Gastrocnemius medialis (tissue), 4 donors: ENCODE data around the gene CYS1. TPM values are rescaled to one million over a fixed set of nuclear protein-coding genes. Genes with fewer than 3 reads are reported as not detected.

Source experiments
- ATAC-seq, 2 donors: fragments of 150-250 bp; one replicate each; pipeline ENCODE4 v1.9.1; 2016
- DNase-seq, 2 donors: peaks; one replicate each; pipeline ENCODE4 v3.0.0-alpha.2; 2019
- H3K27ac ChIP-seq, 4 donors: fragments of 200-600 bp; sonication (generic); 1 replicate in 1 of 4; 2 replicates in 3 of 4; pipeline ENCODE4 v1.5.1; 2016 to 2018; ENCODE audit warnings: mild to moderate bottlenecking in 2 of 4, moderate library complexity in 1 of 4
- H3K27me3 ChIP-seq, 3 donors: fragments of 200-600 bp; sonication (generic) in 2 of 3; 1 replicate in 1 of 3; 2 replicates in 2 of 3; pipeline versions ENCODE4 v1.5.1 to v1.6.0; 2016 to 2019; ENCODE audit warnings: mild to moderate bottlenecking in 1 of 3, moderate library complexity in 1 of 3
- H3K36me3 ChIP-seq, 2 donors: fragments of 200-600 bp; sonication (generic) in 1 of 2; one replicate each; pipeline ENCODE4 v1.5.1; 2017 to 2018
- H3K4me1 ChIP-seq, 2 donors: fragments of 200-600 bp; sonication (generic) in 1 of 2; one replicate each; pipeline ENCODE4 v1.5.1; 2016 to 2017; ENCODE audit warnings: mild to moderate bottlenecking in 2 of 2
- H3K4me3 ChIP-seq, 4 donors: fragments of 200-600 bp; sonication (generic) in 3 of 4; 1 replicate in 1 of 4; 2 replicates in 3 of 4; pipeline ENCODE4 v1.5.1; 2016 to 2019; ENCODE audit warnings: mild to moderate bottlenecking in 2 of 4
- H3K9me3 ChIP-seq, 3 donors: fragments of 200-600 bp; sonication (generic) in 2 of 3; 1 replicate in 1 of 3; 2 replicates in 2 of 3; pipeline ENCODE4 v1.5.1; 2016 to 2019
- POLR2A ChIP-seq, 2 donors: fragments of 450-650 bp; IDR thresholded peaks; one replicate each; pipeline ENCODE4 v1.6.1; 2017; ENCODE audit warnings: antibody characterized with exemption in 2 of 2, mild to moderate bottlenecking in 2 of 2, moderate library complexity in 2 of 2
- in situ Hi-C, 4 donors: fragments of 200-750 bp; cut with MboI; loops; one replicate each; pipeline versions ENCODE4 v1.15.0 to v1.8.0; 2017; ENCODE audit warnings: low sequenced_read_pairs in 4 of 4
- intact Hi-C: fragments of 100-400 bp; cut with DNase I; formaldehyde crosslinking; loops from one replicate; pipeline ENCODE4 v1.15.1; 2023; ENCODE audit warnings: low total_unique reads
- total RNA-seq, 4 donors: library from RNA; depleted of rRNA; stranded (reverse); fragments of >200 nt; gene quantifications; one replicate each; pipeline versions ENCODE4 v1.1.0 to v1.2.3, GENCODE V29; 2016
- TF ChIP-seq, protein P1 (sequence below), 5 experiments: fragments of 450-650 bp in 3 of 5; fragments of 200-600 bp in 2 of 5; sonication (generic) in 2 of 5; IDR thresholded peaks in 4 of 5; conservative IDR thresholded peaks in 1 of 5; 1 replicate in 4 of 5; 2 replicates in 1 of 5; pipeline ENCODE4 v1.5.1; 2016 to 2019; ENCODE audit warnings: antibody characterized with exemption in 5 of 5, mild to moderate bottlenecking in 3 of 5, moderate library complexity in 3 of 5

Gene CYS1
- total RNA-seq, 4 donors from 2014 or later: 0.10 to 0.42 (median 0.18) TPM; not detected in 1

DNA sequence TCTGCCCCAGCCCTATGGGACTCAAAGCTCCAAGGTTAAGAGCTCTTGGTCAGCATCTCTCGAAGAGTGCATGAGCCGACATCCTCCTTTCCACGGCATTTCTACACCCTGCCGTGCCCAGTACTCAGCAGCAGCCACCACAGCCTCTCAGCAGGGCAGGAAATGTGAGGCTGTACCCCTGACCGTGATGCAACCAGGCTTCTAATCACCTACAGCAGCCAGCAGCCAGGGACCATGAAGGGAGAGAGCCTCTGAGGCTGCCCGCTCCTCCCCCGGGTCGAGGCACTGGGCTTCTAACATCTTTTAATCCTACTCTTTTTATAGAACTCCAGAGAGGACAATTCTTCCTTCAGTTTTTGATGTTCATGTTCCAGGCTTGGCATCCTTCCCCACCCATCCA is 6.5 kb downstream of the CYS1 start:
- DNase-seq: no peak

DNA sequence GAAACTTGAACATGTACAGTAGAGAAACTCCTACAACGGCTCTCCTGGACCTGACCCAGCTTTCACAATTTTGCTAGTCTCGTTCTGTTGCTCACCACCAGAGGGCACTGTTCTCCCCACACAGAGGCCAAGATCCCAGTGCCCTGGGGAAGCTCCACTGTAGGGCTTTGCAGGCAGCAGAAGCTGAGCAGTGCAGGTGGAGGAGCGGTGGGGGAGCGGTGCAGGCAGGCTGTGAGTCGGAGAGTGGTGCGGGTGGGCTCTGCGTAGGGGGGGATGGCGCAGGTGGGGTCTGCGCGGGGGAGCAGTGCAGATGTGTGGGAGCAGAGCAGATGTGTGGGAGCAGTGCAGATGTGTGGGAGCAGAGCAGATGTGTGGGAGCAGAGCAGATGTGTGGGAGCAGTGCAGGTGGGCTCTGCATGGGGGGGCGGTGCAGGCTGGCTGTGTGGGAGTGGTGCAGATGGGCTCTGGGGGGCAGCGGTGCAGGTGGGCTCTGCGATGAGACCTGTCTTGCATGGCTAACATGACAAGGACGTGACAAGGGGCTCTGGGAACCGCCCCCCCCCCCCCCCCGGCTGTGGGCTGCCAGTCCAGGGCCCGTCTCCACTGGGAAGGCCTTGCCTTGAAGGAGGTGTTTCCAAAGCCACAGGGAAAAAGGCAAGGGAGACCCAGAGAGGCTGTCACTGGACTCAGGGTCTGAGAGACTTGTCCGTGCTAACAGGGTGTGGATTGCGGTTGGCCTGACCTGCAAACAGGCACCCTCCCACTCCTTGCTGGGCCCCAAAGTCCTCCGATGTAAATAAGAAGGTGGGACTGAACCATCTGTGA is 7.3 kb downstream of the CYS1 start:
- peak; percentile 63 to 74 for DNase-seq
- in situ Hi-C loops: loop anchor here in 2 of 4 donors (5.0 to 25.0 kb wide), 2 partner anchors 236 to 359 kb away; partner anchors contain the start of gene TAF1B (in 1 of the 2)

More for the DNA sequence above, 6.5 kb downstream of the CYS1 start:
- Histone ChIP-seq H3K36me3 (no peaks in the 10 kb centered on the region), H3K27ac (no peak overlapping the region), H3K27me3 (peaks cover 23 to 26% (median 25%) of the 10 kb centered on the region in 3 donors), H3K4me1 (peaks cover 3 to 5% of the 10 kb centered on the region in 2 donors), H3K4me3 (no peak overlapping the region), H3K9me3 (no peaks in the 10 kb centered on the region)
- no peak for ATAC-seq
- TF ChIP-seq, protein P1, sequence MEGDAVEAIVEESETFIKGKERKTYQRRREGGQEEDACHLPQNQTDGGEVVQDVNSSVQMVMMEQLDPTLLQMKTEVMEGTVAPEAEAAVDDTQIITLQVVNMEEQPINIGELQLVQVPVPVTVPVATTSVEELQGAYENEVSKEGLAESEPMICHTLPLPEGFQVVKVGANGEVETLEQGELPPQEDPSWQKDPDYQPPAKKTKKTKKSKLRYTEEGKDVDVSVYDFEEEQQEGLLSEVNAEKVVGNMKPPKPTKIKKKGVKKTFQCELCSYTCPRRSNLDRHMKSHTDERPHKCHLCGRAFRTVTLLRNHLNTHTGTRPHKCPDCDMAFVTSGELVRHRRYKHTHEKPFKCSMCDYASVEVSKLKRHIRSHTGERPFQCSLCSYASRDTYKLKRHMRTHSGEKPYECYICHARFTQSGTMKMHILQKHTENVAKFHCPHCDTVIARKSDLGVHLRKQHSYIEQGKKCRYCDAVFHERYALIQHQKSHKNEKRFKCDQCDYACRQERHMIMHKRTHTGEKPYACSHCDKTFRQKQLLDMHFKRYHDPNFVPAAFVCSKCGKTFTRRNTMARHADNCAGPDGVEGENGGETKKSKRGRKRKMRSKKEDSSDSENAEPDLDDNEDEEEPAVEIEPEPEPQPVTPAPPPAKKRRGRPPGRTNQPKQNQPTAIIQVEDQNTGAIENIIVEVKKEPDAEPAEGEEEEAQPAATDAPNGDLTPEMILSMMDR (IDR thresholded peaks at IDR 0.05 in 4 of 5, conservative IDR thresholded peaks at IDR 0.05 in 1 of 5): no peak
- no peak for TF ChIP-seq POLR2A (IDR thresholded peaks at IDR 0.05)
- in situ Hi-C loops (loop anchor here in 2 of 4 donors (5.0 to 25.0 kb wide), 2 partner anchors 236 to 359 kb away; partner anchors contain the start of gene TAF1B (in 1 of the 2)), intact Hi-C loops (loop anchor here (2.0 kb wide), 3 partner anchors 47 to 361 kb away; no protein-coding TSS in a partner anchor)

GRCh38 chr2:10071595-10071994 is 8.6 kb downstream of the CYS1 start:
- H3K9me3 ChIP-seq: no peaks in the 10 kb centered on the region
- in situ Hi-C loops: loop anchor here in 2 of 4 donors (5.0 to 25.0 kb wide), 2 partner anchors 234 to 361 kb away; partner anchors contain the start of gene TAF1B (in 1 of the 2)
- no peak for TF ChIP-seq POLR2A (IDR thresholded peaks at IDR 0.05)
- TF ChIP-seq, protein P1 (IDR thresholded peaks at IDR 0.05 in 4 of 5, conservative IDR thresholded peaks at IDR 0.05 in 1 of 5): no peak
- H3K27ac ChIP-seq: no peak overlapping the region
- ATAC-seq (no peak), DNase-seq (no peak)
- no peak overlapping the region for H3K4me3 ChIP-seq
- H3K27me3 ChIP-seq: peaks cover 3 to 5% (median 4%) of the 10 kb centered on the region in 3 donors
- intact Hi-C loops: no loop called here
- H3K36me3 ChIP-seq: no peaks in the 10 kb centered on the region
- H3K4me1 ChIP-seq: peaks cover 0 to 5% of the 10 kb centered on the region in 2 donors

More for the DNA sequence above, 7.3 kb downstream of the CYS1 start:
- peak; percentile 93 to 98 for ATAC-seq
- Histone ChIP-seq H3K4me1 (peaks cover 0 to 5% of the 10 kb centered on the region in 2 donors), H3K4me3 (no peak overlapping the region), H3K27ac (no peak overlapping the region), H3K9me3 (no peaks in the 10 kb centered on the region), H3K27me3 (peaks cover 15 to 17% (median 16%) of the 10 kb centered on the region in 3 donors), H3K36me3 (no peaks in the 10 kb centered on the region)
- intact Hi-C loops: loop anchor here (1.0 to 2.0 kb wide), 4 partner anchors 24 to 362 kb away; no protein-coding TSS in a partner anchor
- TF ChIP-seq, protein P1 (IDR thresholded peaks at IDR 0.05 in 4 of 5, conservative IDR thresholded peaks at IDR 0.05 in 1 of 5): peak; percentile 67 to 91 (median 82)
- TF ChIP-seq POLR2A (IDR thresholded peaks at IDR 0.05): no peak

DNA sequence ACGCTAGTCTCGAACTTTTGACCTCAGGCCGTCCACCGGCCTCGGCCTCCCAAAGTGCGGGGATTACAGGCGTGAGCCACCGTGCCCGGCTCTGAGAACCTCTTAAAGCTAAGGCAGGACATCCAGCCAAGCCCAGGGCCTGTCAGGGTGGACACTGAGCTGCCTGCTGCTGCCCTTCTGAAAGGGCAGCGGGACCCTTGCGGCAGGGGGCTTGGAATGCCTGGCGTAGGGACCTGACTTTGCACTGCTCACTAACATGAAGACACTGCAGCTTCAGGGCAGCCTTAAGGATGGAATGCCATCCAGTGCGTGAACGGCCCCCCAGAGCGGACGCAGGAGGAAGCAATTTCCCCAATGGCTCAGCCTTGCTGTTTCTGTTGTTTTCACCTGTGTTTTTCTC is 9.0 kb downstream of the CYS1 start:
- no peaks in the 10 kb centered on the region for H3K36me3 ChIP-seq
- no peak for ATAC-seq
- H3K9me3 ChIP-seq: no peaks in the 10 kb centered on the region
- H3K4me1 ChIP-seq: peaks cover 0 to 5% of the 10 kb centered on the region in 2 donors
- no peak overlapping the region for H3K4me3 ChIP-seq
- H3K27me3 ChIP-seq: peaks cover 0 to under 1% (median under 1%) of the 10 kb centered on the region in 3 donors
- no peak for DNase-seq
- intact Hi-C loops (no loop called here), in situ Hi-C loops (loop anchor here in 2 of 4 donors (5.0 to 25.0 kb wide), 2 partner anchors 234 to 361 kb away; partner anchors contain the start of gene TAF1B (in 1 of the 2))
- no peak overlapping the region for H3K27ac ChIP-seq
- TF ChIP-seq, protein P1 (IDR thresholded peaks at IDR 0.05 in 4 of 5, conservative IDR thresholded peaks at IDR 0.05 in 1 of 5): no peak
- no peak for TF ChIP-seq POLR2A (IDR thresholded peaks at IDR 0.05)
